A673 (cell line): ENCODE measurements around the gene C20orf204.

ENCODE experiments used
- CTCF ChIP-seq: fragments of 300-800, 200-600 bp; sonication (generic); conservative IDR thresholded peaks from 2 replicates; pipeline ENCODE4 v1.5.1; 2017; ENCODE audit warnings: low read depth, mild to moderate bottlenecking, antibody characterized with exemption, low read length, moderate library complexity, mixed read lengths
- EZH2 ChIP-seq: fragments of 200-600 bp; sonication (generic); IDR thresholded peaks from 2 replicates; pipeline ENCODE4 v1.6.1; 2017; ENCODE audit warnings: borderline replicate concordance, low read depth, mild to moderate bottlenecking, mixed read lengths, antibody characterized with exemption, low read length; ENCODE audit not compliant: poor library complexity, severe bottlenecking

GRCh38 chr20:64031822-64032314 lies 4.1 kb upstream of the C20orf204 start:
- TF ChIP-seq CTCF (no peak), EZH2 (no peak)
